Measurements from ENCODE around the gene UQCRC1. TPM values are rescaled to one million over a fixed set of nuclear protein-coding genes. Genes with fewer than 3 reads are reported as not detected.
A peak's percentile ranks its signal among the peaks of the same experiment; 100 is the strongest.

The UQCRC1 gene
- total RNA-seq, 4 donors from 2014 or later: 679 to 861 (median 720) TPM

DNA sequence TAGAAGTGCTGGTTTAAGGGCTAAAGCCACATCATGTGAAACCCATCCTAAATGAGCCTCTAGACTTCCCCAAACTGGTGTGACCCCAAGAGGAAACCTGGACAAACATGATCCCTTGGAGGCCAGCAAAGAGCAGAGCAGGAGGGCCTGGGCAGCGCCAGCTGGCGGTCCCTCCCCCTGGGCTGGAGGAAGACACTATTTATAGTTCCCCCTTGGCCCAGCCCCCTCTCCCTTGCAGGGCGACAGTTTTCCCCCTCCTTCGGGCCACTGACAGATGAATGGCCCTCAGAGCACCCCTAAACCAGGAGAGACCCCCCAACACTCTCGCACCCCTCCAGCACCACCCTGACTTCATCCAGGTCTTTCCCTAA, 48.8 kb downstream of the UQCRC1 start:
- Histone ChIP-seq H3K36me3 (no peaks in the 10 kb centered on the region), H3K27me3 (no peaks in the 10 kb centered on the region), H3K4me3 (peak overlapping the region; percentile 30 to 59 (median 51)), H3K4me1 (peaks cover 35 to 40% of the 10 kb centered on the region in 2 donors), H3K27ac (peak overlapping the region; percentile 85 to 90 (median 88)), H3K9me3 (no peaks in the 10 kb centered on the region)
- ATAC-seq: peak; percentile 26 to 33
- in situ Hi-C loops (cut with MboI; ENCODE audit: low sequenced_read_pairs in 4 of 4): no loop called here
- peak; percentile 41 to 65 for DNase-seq
- TF ChIP-seq, protein P1, sequence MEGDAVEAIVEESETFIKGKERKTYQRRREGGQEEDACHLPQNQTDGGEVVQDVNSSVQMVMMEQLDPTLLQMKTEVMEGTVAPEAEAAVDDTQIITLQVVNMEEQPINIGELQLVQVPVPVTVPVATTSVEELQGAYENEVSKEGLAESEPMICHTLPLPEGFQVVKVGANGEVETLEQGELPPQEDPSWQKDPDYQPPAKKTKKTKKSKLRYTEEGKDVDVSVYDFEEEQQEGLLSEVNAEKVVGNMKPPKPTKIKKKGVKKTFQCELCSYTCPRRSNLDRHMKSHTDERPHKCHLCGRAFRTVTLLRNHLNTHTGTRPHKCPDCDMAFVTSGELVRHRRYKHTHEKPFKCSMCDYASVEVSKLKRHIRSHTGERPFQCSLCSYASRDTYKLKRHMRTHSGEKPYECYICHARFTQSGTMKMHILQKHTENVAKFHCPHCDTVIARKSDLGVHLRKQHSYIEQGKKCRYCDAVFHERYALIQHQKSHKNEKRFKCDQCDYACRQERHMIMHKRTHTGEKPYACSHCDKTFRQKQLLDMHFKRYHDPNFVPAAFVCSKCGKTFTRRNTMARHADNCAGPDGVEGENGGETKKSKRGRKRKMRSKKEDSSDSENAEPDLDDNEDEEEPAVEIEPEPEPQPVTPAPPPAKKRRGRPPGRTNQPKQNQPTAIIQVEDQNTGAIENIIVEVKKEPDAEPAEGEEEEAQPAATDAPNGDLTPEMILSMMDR (IDR thresholded peaks at IDR 0.05 in 4 of 5, conservative IDR thresholded peaks at IDR 0.05 in 1 of 5): no peak
- intact Hi-C loops (cut with DNase I; ENCODE audit: low total_unique reads): loop anchor here (1.0 kb wide), 1 partner anchor 41 kb away; no protein-coding TSS in a partner anchor

DNA sequence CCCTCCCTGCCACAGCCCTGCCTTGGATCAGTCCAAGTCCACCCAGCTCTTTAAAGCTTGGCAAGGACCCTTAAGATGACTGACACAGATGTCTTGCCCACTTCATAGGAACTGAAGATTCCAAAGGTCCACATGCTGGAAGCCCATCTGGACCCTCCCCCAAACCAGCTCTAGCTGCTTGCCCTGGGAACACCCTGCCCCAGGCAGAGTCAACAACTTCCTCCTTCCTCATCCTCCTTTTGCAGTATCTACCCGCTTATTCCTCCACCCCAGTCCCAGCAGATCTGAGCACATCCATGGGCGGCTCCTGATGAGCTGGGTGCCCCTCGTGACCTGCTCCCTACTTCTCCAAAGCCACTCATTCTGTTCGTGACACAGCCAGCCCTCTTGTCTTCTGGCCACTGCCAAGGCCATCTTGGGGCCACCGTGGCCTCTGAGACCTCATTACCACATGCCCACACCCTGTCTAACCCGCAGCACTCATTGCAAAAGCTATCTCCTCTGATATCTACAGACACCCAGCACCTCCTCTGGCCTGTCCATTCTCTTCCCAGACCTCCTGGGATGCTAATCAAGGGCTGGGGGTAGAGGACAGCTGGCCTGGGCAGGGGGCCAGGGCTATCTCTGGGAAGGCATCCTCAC, 50.8 kb downstream of the UQCRC1 start:
- no peak for ATAC-seq
- peak; percentile 38 to 60 for DNase-seq
- H3K4me1 ChIP-seq: peaks cover 35 to 40% of the 10 kb centered on the region in 2 donors
- TF ChIP-seq POLR2A (IDR thresholded peaks at IDR 0.05): no peak
- TF ChIP-seq, protein P1 (IDR thresholded peaks at IDR 0.05 in 4 of 5, conservative IDR thresholded peaks at IDR 0.05 in 1 of 5): peak in 2 of 5 experiments; percentile 13 to 18
- H3K36me3 ChIP-seq: no peaks in the 10 kb centered on the region
- in situ Hi-C loops (cut with MboI; ENCODE audit: low sequenced_read_pairs in 4 of 4) (loop anchor here in 1 of 4 donors (5.0 kb wide), 1 partner anchor 91 kb away; a partner anchor contains a TSS), intact Hi-C loops (cut with DNase I; ENCODE audit: low total_unique reads) (loop anchor here (1.0 to 5.0 kb wide), 3 partner anchors 50 to 129 kb away; partner anchors contain the start of genes NCKIPSD, SLC26A6 and UQCRC1)
- no peaks in the 10 kb centered on the region for H3K27me3 ChIP-seq
- H3K9me3 ChIP-seq: no peaks in the 10 kb centered on the region
- peak overlapping the region; percentile 48 to 88 (median 70) for H3K27ac ChIP-seq
- no peak overlapping the region for H3K4me3 ChIP-seq

DNA sequence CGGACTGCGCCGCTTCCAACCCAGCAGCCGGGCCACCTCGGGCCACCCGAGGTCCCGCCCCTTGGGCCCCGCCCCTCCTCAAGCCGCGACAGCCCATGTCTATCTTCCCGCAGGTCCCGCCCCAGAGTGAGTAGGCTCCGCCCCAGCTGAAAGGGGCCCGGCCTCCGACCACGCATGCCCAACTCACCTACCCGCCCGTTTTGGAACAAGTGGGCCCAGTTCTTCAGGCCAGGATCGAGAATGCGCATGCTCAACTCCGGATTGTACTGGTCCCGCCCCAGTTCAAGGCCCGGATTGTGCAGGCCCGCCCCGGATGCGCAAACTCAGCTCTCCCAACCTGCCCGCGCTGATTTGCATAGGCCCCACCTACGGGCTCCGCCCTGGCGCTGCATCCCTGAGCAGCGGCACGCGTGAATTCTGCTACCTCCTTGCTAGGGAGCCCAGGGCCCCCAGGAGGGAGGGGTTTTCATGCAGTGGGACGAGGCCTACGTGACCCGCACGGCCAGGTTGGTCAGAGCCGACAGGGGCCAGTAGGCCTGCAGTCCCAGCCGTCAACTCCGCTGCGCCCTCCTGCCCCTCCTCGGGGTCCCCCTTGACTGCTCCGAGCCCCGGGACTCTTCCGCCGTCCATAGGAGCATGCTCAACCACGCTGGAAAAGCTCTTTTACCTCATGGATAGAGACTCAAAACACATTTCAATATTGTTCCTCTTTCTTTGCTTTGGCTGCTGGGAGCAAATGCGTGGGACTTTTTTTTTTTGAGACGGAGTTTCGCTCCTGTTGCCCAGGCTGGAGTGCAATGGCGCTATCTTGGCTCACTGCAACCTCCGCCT, 52.4 kb downstream of the UQCRC1 start, which contains the start of gene PFKFB4:
PFKFB4 (minus strand) TSS at position 8 of the 831 bp plus-strand sequence. CDS start 26 bp downstream, outside the sequence.
- no peak for TF ChIP-seq POLR2A (IDR thresholded peaks at IDR 0.05)
- TF ChIP-seq, protein P1 (IDR thresholded peaks at IDR 0.05 in 4 of 5, conservative IDR thresholded peaks at IDR 0.05 in 1 of 5): peak in 2 of 5 experiments; percentile 17 to 24
- no peaks in the 10 kb centered on the region for H3K9me3 ChIP-seq
- in situ Hi-C loops (cut with MboI; ENCODE audit: low sequenced_read_pairs in 4 of 4): loop anchor here in 1 of 4 donors (5.0 kb wide), 1 partner anchor 90 kb away; a partner anchor contains a TSS
- peak within 1 kb of the TSS; percentile 49 to 71 (median 63) for H3K4me3 ChIP-seq
- peak within 1 kb of the TSS; percentile 59 to 85 (median 72) for H3K27ac ChIP-seq
- H3K27me3 ChIP-seq: no peaks in the 10 kb centered on the region
- intact Hi-C loops (cut with DNase I; ENCODE audit: low total_unique reads): loop anchor here (2.0 to 5.0 kb wide), 2 partner anchors 116 to 130 kb away; partner anchors contain the start of genes CCDC51, NCKIPSD and TMA7
- H3K4me1 ChIP-seq: peaks cover 35 to 40% of the 10 kb centered on the region in 2 donors
- ATAC-seq (peak; percentile 93), DNase-seq (peak; percentile 99 to 100)
- no peaks in the 10 kb centered on the region for H3K36me3 ChIP-seq

DNA sequence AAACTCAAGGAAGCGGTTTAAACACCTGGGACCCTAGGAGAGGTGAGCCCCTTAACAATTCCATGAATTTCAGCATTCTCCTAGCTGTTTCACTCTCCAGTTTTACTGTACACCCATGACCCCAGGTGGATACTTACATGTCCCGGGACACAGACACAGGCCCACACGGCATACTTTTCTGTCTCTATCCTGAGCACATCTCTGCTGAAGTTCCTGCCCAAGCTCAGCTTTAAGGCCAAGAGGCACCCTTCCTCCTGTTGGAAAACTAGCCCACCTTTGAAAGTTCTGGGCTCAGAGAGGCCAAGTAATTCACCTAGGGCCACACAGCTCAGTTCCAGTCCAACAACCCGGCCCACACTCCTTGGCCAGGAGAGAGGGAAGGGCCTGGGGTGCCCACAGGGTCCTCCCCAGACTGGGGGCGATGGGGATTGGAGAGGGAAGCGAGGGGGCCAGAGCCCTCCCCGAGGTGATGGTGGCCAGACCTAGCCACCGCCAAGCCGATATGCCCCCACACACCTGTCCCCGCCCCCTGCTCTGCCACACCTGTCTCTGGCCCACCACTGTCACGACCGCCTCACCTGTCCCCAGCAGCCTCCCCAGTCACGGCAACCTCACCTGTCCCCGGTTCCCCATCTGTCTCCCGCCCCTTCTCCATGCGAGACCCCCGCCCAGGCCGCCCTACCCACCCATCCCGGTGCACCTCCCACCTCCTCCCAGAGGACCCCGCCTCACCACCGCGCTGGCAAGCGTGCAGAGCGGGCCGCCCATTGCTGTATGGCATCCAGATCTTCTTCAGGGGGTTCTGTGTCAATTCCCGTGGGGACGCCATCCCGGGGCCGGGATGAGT, 53.3 kb downstream of the UQCRC1 start:
- Histone ChIP-seq H3K9me3 (no peaks in the 10 kb centered on the region), H3K4me1 (peaks cover 33 to 39% of the 10 kb centered on the region in 2 donors)

More for the DNA sequence above, 53.3 kb downstream of the UQCRC1 start:
- TF ChIP-seq, protein P1 (IDR thresholded peaks at IDR 0.05 in 4 of 5, conservative IDR thresholded peaks at IDR 0.05 in 1 of 5): no peak
- no peak for TF ChIP-seq POLR2A (IDR thresholded peaks at IDR 0.05)
- ATAC-seq: no peak
- H3K27ac ChIP-seq: peak overlapping the region; percentile 59 to 70 (median 68)
- H3K4me3 ChIP-seq: peak overlapping the region; percentile 48 to 70 (median 60)
- DNase-seq: no peak
- in situ Hi-C loops (cut with MboI; ENCODE audit: low sequenced_read_pairs in 4 of 4): loop anchor here in 1 of 4 donors (5.0 kb wide), 1 partner anchor 89 kb away; a partner anchor contains a TSS
- intact Hi-C loops (cut with DNase I; ENCODE audit: low total_unique reads): loop anchor here (2.0 to 5.0 kb wide), 2 partner anchors 115 to 131 kb away; partner anchors contain the start of genes CCDC51, NCKIPSD and TMA7
- H3K36me3 ChIP-seq: no peaks in the 10 kb centered on the region
- H3K27me3 ChIP-seq: no peaks in the 10 kb centered on the region

Measured in gastrocnemius medialis (tissue), 4 donors.